Lung (tissue), 12 donors: ENCODE measurements around the gene RGS3. TPM values are rescaled to one million over a fixed set of nuclear protein-coding genes. Genes with fewer than 3 reads are reported as not detected.

Experiments used
- ATAC-seq: fragments of 200-7000 bp; cut with Tn5 transposase; one replicate; pipeline ENCODE4 v1.9.1; 2020; ENCODE audit warnings: moderate number of reproducible peaks; ENCODE audit not compliant: insufficient read depth, low FRiP score
- DNase-seq, 3 donors: peaks; one replicate each; pipeline ENCODE4 v3.0.0-alpha.2; 2013 to 2017
- H3K27ac ChIP-seq, 2 donors: one replicate each; pipeline ENCODE4 v1.5.1; 2013; ENCODE audit warnings: mild to moderate bottlenecking in 2 of 2, moderate library complexity in 2 of 2, control low read depth in 1 of 2, inconsistent platforms in 1 of 2, low read depth in 1 of 2, low read length in 1 of 2
- H3K27me3 ChIP-seq, 3 donors: one replicate each; pipeline ENCODE4 v1.5.1; 2013; ENCODE audit warnings: low read length in 2 of 3; ENCODE audit not compliant: control insufficient read depth in 3 of 3, insufficient read depth in 3 of 3
- H3K36me3 ChIP-seq, 4 donors: one replicate each; pipeline ENCODE4 v1.5.1; 2013; ENCODE audit warnings: low read length in 4 of 4, mild to moderate bottlenecking in 1 of 4, moderate library complexity in 1 of 4; ENCODE audit not compliant: control insufficient read depth in 4 of 4, insufficient read depth in 4 of 4
- H3K4me1 ChIP-seq, 5 donors: one replicate each; pipeline ENCODE4 v1.5.1; 2013; ENCODE audit warnings: low read length in 5 of 5, mild to moderate bottlenecking in 2 of 5, moderate library complexity in 1 of 5; ENCODE audit not compliant: control insufficient read depth in 5 of 5, insufficient read depth in 5 of 5
- H3K4me3 ChIP-seq: one replicate; pipeline ENCODE4 v1.5.1; 2013; ENCODE audit warnings: mild to moderate bottlenecking, control low read depth, moderate library complexity
- H3K9ac ChIP-seq, 2 donors: one replicate each; pipeline ENCODE4 v1.5.1; 2013; ENCODE audit warnings: low read length in 2 of 2, control low read depth in 1 of 2; ENCODE audit not compliant: insufficient read depth in 1 of 2
- H3K9me3 ChIP-seq, 4 donors: one replicate each; pipeline ENCODE4 v1.5.1; 2013; ENCODE audit warnings: low read length in 3 of 4, mild to moderate bottlenecking in 1 of 4, moderate library complexity in 1 of 4; ENCODE audit not compliant: control insufficient read depth in 4 of 4, insufficient read depth in 3 of 4
- WGBS, 2 donors: extraction: QIAGEN DNeasy Blood & Tissue Kit; methylation state at CpG; one replicate each; pipeline ENCODE4 v1.1.7; 2013; 5-methylcytosine and 5-hydroxymethylcytosine counted together
- polyA plus RNA-seq, 2 donors: library from polyadenylated mRNA; stranded (reverse); fragments of 200-250 nt; gene quantifications; one replicate each; pipeline ENCODE4 v1.2.1, GENCODE V29; 2013
- total RNA-seq, 2 donors: library from RNA; depleted of rRNA in 1 of 2; stranded (reverse); fragments of >200 nt in 1 of 2; gene quantifications; one replicate each; pipeline ENCODE4 v1.2.1, GENCODE V29; 2014 to 2021
- TF ChIP-seq, protein P1 (sequence below): IDR thresholded peaks from 2 replicates; pipeline ENCODE4 v1.5.1; 2012; ENCODE audit warnings: mild to moderate bottlenecking; ENCODE audit errors: control extremely low read depth, extremely low read depth
- donor health status: control.
- donor health status: control.
- donor health status: Bipolar disorder and iron deficiency.
- donor health status: healthy.
- donor health status: DM: yes; HTN: yes; CAD: no.

Gene RGS3
- total and polyA plus RNA-seq, 4 donors, result 43.0 to 91.8 (median 73.9) TPM

DNA sequence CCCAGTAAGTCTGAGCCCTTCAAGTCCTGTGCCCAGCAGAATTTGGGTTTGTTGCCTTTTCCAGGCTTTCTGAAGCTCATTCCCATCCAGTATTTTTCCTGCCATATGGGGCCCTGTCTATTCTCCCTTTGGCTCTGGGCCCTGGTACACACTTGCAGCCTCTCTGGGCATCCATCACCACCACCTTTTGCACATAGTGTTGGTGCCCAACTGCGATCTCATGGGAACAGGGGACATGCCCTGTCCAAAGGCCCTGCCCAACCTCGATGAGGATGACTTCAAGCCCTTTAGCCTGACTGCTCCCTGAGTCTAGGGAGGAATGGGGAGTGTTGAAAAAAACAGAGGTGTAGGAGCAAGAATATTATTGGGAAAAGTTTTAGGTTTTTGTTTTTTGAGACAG, 11.5 kb downstream of the RGS3 start:
- ATAC-seq (no peak), DNase-seq (no peak)
- peaks cover 0 to 2% (median 0%) of the 10 kb centered on the region in 4 donors for H3K36me3 ChIP-seq
- no peak overlapping the region for H3K4me3 ChIP-seq
- no peaks in the 10 kb centered on the region for H3K9me3 ChIP-seq
- 92 to 97% methylated on average over 2 of the region's 2 CpGs for WGBS, 2 donors
- peaks cover 0 to 7% (median 0%) of the 10 kb centered on the region in 5 donors for H3K4me1 ChIP-seq
- no peak overlapping the region for H3K27ac ChIP-seq
- H3K27me3 ChIP-seq, result no peaks in the 10 kb centered on the region
- TF ChIP-seq, protein P1, sequence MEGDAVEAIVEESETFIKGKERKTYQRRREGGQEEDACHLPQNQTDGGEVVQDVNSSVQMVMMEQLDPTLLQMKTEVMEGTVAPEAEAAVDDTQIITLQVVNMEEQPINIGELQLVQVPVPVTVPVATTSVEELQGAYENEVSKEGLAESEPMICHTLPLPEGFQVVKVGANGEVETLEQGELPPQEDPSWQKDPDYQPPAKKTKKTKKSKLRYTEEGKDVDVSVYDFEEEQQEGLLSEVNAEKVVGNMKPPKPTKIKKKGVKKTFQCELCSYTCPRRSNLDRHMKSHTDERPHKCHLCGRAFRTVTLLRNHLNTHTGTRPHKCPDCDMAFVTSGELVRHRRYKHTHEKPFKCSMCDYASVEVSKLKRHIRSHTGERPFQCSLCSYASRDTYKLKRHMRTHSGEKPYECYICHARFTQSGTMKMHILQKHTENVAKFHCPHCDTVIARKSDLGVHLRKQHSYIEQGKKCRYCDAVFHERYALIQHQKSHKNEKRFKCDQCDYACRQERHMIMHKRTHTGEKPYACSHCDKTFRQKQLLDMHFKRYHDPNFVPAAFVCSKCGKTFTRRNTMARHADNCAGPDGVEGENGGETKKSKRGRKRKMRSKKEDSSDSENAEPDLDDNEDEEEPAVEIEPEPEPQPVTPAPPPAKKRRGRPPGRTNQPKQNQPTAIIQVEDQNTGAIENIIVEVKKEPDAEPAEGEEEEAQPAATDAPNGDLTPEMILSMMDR, result no peak
- H3K9ac ChIP-seq, result no peak overlapping the region

DNA sequence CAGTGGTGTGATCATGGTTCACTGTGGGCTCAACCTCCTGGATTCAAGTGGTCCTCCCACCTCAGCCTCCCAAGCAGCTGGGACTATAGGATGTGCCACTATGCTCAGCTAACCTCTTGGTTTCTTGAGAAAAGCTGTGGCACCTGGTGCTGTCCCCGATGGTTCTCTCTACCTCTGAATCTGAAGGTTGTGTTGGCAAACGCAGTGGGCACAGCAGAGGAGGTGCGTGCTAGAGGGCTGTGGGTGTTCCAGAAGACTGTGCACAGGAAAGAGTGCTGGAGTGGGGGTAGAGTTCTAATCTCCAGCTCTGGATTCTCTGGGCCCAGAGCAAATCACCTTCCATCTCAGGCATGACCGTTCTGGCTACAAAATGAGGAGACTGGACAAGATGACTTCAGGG, 12.5 kb downstream of the RGS3 start:
- Histone ChIP-seq H3K4me3 (no peak overlapping the region), H3K9me3 (no peaks in the 10 kb centered on the region), H3K27ac (no peak overlapping the region), H3K9ac (no peak overlapping the region), H3K4me1 (peaks cover 0 to 7% (median 0%) of the 10 kb centered on the region in 5 donors), H3K27me3 (no peaks in the 10 kb centered on the region), H3K36me3 (peaks cover 0 to 2% (median 0%) of the 10 kb centered on the region in 4 donors)
- no peak for DNase-seq
- ATAC-seq, result no peak
- TF ChIP-seq, protein P1, result no peak
- 98% methylated on average over 4 of the region's 4 CpGs for WGBS, 2 donors

DNA sequence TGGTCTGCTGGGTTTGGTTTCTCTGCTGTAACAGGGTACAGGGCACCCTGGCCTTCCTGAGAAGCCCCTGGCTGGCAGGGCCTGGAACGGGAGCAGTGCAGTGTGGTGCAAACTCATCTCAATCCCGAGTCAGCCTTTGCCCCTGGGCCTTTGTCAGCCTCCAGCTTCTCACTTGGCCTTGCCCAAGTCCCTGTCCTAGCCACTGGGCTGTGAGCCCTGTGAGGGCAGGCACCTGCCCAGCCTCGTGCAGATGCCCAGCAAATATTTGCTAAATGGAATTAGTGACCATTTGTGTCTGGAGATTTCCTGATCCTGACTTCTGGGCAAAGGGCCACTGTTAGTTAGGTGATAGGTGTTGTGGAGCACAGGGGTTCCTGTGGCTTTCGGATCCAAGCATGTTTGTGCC, 13.0 kb downstream of the RGS3 start:
- DNase-seq, result no peak
- peaks cover 0 to 2% (median 0%) of the 10 kb centered on the region in 4 donors for H3K36me3 ChIP-seq
- ATAC-seq, result no peak
- no peak overlapping the region for H3K4me3 ChIP-seq
- no peak overlapping the region for H3K9ac ChIP-seq
- 86 to 96% methylated on average over 4 of the region's 4 CpGs for WGBS, 2 donors
- no peak overlapping the region for H3K27ac ChIP-seq
- H3K27me3 ChIP-seq, result no peaks in the 10 kb centered on the region
- TF ChIP-seq, protein P1, result no peak
- H3K4me1 ChIP-seq, result peaks cover 0 to 8% (median 0%) of the 10 kb centered on the region in 5 donors
- H3K9me3 ChIP-seq, result no peaks in the 10 kb centered on the region

DNA sequence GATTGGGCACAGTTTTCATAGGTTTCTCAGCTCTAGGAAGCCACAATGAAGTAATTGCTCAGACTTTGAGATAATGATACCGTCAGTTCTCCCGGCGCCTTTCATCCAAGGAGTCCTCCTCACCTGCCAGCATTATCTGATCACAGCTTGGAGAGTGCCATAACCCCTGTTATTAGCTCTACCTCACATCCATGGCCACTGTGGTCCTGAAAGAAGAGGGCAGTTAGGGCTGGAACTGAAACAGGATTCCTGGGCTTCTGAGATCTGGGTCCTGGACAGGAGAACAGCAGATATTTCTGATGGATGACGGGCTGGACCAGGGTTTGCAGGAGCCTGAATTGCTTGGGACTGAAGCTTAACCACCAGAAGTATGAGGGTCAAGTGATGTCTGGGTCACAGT, 13.5 kb downstream of the RGS3 start:
- H3K9ac ChIP-seq, result no peak overlapping the region
- TF ChIP-seq, protein P1, result no peak
- H3K27me3 ChIP-seq, result no peaks in the 10 kb centered on the region
- DNase-seq (no peak), ATAC-seq (no peak)
- no peaks in the 10 kb centered on the region for H3K9me3 ChIP-seq
- peaks cover 0 to 2% (median 0%) of the 10 kb centered on the region in 4 donors for H3K36me3 ChIP-seq
- no peak overlapping the region for H3K4me3 ChIP-seq
- H3K4me1 ChIP-seq, result peaks cover 0 to 8% (median 0%) of the 10 kb centered on the region in 5 donors
- WGBS, 2 donors, result 91 to 94% methylated on average over 4 of the region's 4 CpGs
- H3K27ac ChIP-seq, result no peak overlapping the region
